HCT116 (cell line): ENCODE data around the gene IL32. TPM values are rescaled to one million over a fixed set of nuclear protein-coding genes. Genes with fewer than 3 reads are reported as not detected.

Experiments used
- ATAC-seq: fragments of 200-7000 bp; cut with Tn5 transposase; 2 replicates; pipeline ENCODE4 v1.9.1; 2020; ENCODE audit warnings: mild to moderate bottlenecking, moderate library complexity
- BruUV-seq: library from RNA; stranded (reverse); fragments of 400-500 nt; replicated peaks from 2 replicates; lab custom pipeline; 2021; lab: Mats Ljungman, UMichigan
- CTCF ChIA-PET: fragments of 300-600 bp; sonication (Branson Sonifier 250); formaldehyde crosslinking; loops from one replicate; lab custom pipeline; 2021; ENCODE audit warnings: antibody characterized with exemption; lab: Charles Lee
- POLR2A ChIA-PET: fragments of 300-600, 350-600 bp; sonication (Branson Sonifier 250); formaldehyde crosslinking; loops from one replicate; lab custom pipeline; 2021; ENCODE audit warnings: antibody characterized with exemption; lab: Charles Lee
- RAD21 ChIA-PET, 2 experiments: fragments of 300-600 bp; sonication (Branson Sonifier 250); formaldehyde crosslinking; loops; one replicate each; lab custom pipeline; 2023; ENCODE audit warnings: low total read pairs in 2 of 2; ENCODE audit not compliant: uncharacterized antibody in 2 of 2, unreplicated experiment in 2 of 2, low non-redundant PET in 1 of 2; lab: Charles Lee
- DNase-seq: peaks from one replicate; pipeline ENCODE4 v3.0.0-alpha.2; 2010; ENCODE audit warnings: low read depth, low spot score
- H2AFZ ChIP-seq: fragments of 200-600 bp; shearing (Covaris generic), sonication (generic); 2 replicates; pipeline ENCODE4 v1.6.1; 2017; ENCODE audit warnings: low read depth, mixed run types, mixed read lengths, antibody characterized with exemption, low read length; ENCODE audit not compliant: poor library complexity, severe bottlenecking
- H3K27ac ChIP-seq: 2 replicates; pipeline ENCODE4 v1.5.1; 2012; ENCODE audit warnings: low read depth, low read length
- H3K27me3 ChIP-seq: fragments of 200-600 bp; sonication (generic); 2 replicates; pipeline ENCODE4 v1.6.1; 2016; ENCODE audit warnings: mixed run types, low read length, mixed read lengths; ENCODE audit not compliant: insufficient read depth
- H3K36me3 ChIP-seq, 2 experiments: fragments of 200-500 bp in 1 of 2; fragments of 200-600 bp in 1 of 2; sonication (Bioruptor generic) in 1 of 2; sonication (generic) in 1 of 2; 2 replicates each; pipeline versions ENCODE4 v1.5.1 to v1.6.1; 2014 to 2016; ENCODE audit warnings: low read length in 2 of 2, inconsistent platforms in 1 of 2, mixed read lengths in 1 of 2, mixed run types in 1 of 2; ENCODE audit not compliant: insufficient read depth in 2 of 2, control insufficient read depth in 1 of 2
- H3K4me1 ChIP-seq, 2 experiments: fragments of 200-600 bp in 1 of 2; sonication (generic) in 1 of 2; 2 replicates each; pipeline versions ENCODE4 v1.5.1 to v1.6.1; 2012 to 2017; ENCODE audit warnings: low read length in 2 of 2, inconsistent platforms in 1 of 2, mild to moderate bottlenecking in 1 of 2, mixed read lengths in 1 of 2, mixed run types in 1 of 2, moderate library complexity in 1 of 2; ENCODE audit not compliant: insufficient read depth in 2 of 2, control insufficient read depth in 1 of 2
- H3K4me2 ChIP-seq: fragments of 200-600 bp; sonication (generic); 2 replicates; pipeline ENCODE4 v1.6.1; 2017; ENCODE audit warnings: mixed run types, low read length, mixed read lengths
- H3K4me3 ChIP-seq, 2 experiments: fragments of 200-600 bp in 1 of 2; sonication (generic) in 1 of 2; replicated peaks in 1 of 2; 2 replicates each; pipeline ENCODE4 v1.5.1; 2011 to 2016; ENCODE audit warnings: low read length in 2 of 2, control low read depth in 1 of 2, low read depth in 1 of 2, mild to moderate bottlenecking in 1 of 2, mixed read lengths in 1 of 2, mixed run types in 1 of 2
- H3K79me2 ChIP-seq: fragments of 200-600 bp; sonication (generic); 2 replicates; pipeline ENCODE4 v1.6.1; 2017; ENCODE audit warnings: mild to moderate bottlenecking, mixed run types, low read length, moderate library complexity, mixed read lengths; ENCODE audit not compliant: insufficient read depth
- H3K9ac ChIP-seq: fragments of 200-600 bp; sonication (generic); 2 replicates; pipeline ENCODE4 v1.6.1; 2016; ENCODE audit warnings: low read length, mixed read lengths
- H3K9me2 ChIP-seq: fragments of 200-600 bp; sonication (generic), shearing (Covaris generic); 2 replicates; pipeline ENCODE4 v1.6.1; 2017; ENCODE audit warnings: mixed run types, mild to moderate bottlenecking, moderate library complexity; ENCODE audit not compliant: insufficient read depth
- H3K9me3 ChIP-seq, 2 experiments: fragments of 200-500 bp in 1 of 2; fragments of 200-600 bp in 1 of 2; sonication (Bioruptor generic) in 1 of 2; sonication (generic) in 1 of 2; 2 replicates each; pipeline ENCODE4 v1.6.1; 2014 to 2017; ENCODE audit warnings: low read length in 2 of 2, mixed read lengths in 2 of 2, inconsistent platforms in 1 of 2, low read depth in 1 of 2, mild to moderate bottlenecking in 1 of 2, mixed run types in 1 of 2, moderate library complexity in 1 of 2; ENCODE audit not compliant: control insufficient read depth in 1 of 2, insufficient read depth in 1 of 2
- H4K20me1 ChIP-seq: fragments of 200-600 bp; sonication (generic), shearing (Covaris generic); 2 replicates; pipeline ENCODE4 v1.6.1; 2017; ENCODE audit warnings: mixed run types, mild to moderate bottlenecking, moderate library complexity; ENCODE audit not compliant: insufficient read depth
- CEBPB ChIP-seq: IDR thresholded peaks from 2 replicates; pipeline ENCODE4 v1.6.1; 2012; ENCODE audit warnings: low read depth
- EZH2 ChIP-seq: fragments of 200-600 bp; sonication (generic); IDR thresholded peaks from 2 replicates; pipeline ENCODE4 v1.6.1; 2017; ENCODE audit warnings: antibody characterized with exemption, mixed run types
- POLR2A ChIP-seq: IDR thresholded peaks from 2 replicates; pipeline ENCODE4 v1.7.0; 2011; ENCODE audit warnings: borderline replicate concordance; ENCODE audit not compliant: insufficient read depth, insufficient read length; ENCODE audit errors: extremely low read depth
- POLR2AphosphoS5 ChIP-seq: IDR thresholded peaks from 2 replicates; pipeline ENCODE4 v1.6.1; 2011; ENCODE audit warnings: mild to moderate bottlenecking, low read depth, low read length, moderate library complexity
- YY1 ChIP-seq: IDR thresholded peaks from 2 replicates; pipeline ENCODE4 v1.6.1; 2011; ENCODE audit warnings: low read length, low read depth, moderate library complexity, mild to moderate bottlenecking; ENCODE audit not compliant: insufficient replicate concordance; ENCODE audit errors: extremely low read depth
- ZFX ChIP-seq: fragments of 450-650 bp; IDR thresholded peaks from 2 replicates; pipeline ENCODE4 v1.6.1; 2017
- intact Hi-C: fragments of 100-400 bp; cut with micrococcal nuclease; formaldehyde crosslinking; loops from 2 replicates; pipeline ENCODE4 v1.10.0; 2022
- total RNA-seq: library from RNA; stranded (reverse); gene quantifications from one replicate; pipeline ENCODE4 v1.2.1, GENCODE V29; 2021; ENCODE audit not compliant: unreplicated experiment
- TF ChIP-seq, protein P1 (sequence below): IDR thresholded peaks from 2 replicates; pipeline ENCODE4 v1.6.1; 2012
- TF ChIP-seq, protein P2 (sequence below), 3 experiments: fragments of 200-600 bp in 1 of 3; sonication (generic) in 1 of 3; IDR thresholded peaks in 2 of 3; conservative IDR thresholded peaks in 1 of 3; 2 replicates each; pipeline ENCODE4 v1.5.1; 2012 to 2017; ENCODE audit warnings: low read depth in 2 of 3, low read length in 2 of 3, antibody characterized with exemption in 1 of 3, borderline replicate concordance in 1 of 3, control low read depth in 1 of 3, mild to moderate bottlenecking in 1 of 3, mixed read lengths in 1 of 3, mixed run types in 1 of 3, moderate library complexity in 1 of 3; ENCODE audit not compliant: insufficient read depth in 1 of 3

The IL32 gene
- total RNA-seq, 1 experiment from 2014 or later: 13.7 TPM

DNA sequence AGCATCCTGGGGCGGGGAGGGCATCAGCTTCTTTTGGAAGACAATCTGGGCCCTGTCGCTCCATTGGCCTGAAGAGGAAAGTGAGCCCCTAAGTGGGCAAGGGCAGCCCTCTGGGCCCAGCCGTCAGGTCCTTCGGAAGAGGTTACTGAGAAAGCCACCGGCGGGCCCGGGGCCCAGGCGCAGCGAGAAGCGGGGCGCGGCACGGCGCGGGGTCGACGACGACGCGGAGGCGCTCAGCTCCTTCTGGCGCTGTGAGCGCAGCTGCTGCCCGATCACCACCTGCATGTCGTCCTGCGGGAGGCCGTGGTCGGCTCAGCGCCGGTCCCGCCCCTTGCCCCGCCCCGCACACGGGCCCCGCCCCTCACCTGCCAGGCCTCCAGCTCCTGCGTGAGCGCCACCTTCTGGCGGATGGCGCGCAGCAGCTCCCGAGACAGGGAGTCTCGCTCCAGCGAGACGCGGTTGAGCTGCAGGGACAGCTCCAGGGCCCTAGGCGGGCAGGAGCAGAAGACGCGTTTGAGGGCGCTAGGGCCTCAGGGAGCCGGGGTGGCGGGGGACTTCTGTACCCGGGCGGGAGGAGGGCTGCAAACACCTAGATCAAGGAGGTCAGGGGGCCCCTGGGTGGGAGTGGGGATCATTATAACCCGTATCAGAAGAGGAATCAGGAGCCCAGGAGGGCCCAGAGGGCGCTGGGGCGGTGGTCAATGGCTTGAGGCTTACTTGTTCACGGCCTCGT, 37.3 kb upstream of the IL32 start:
- POLR2A ChIA-PET: interaction anchor here (0.6 to 1.9 kb wide), 8 partner anchors 11 to 1225 kb away, joined by 3 to 16 read pairs (median 4); no protein-coding TSS in a partner anchor
- peak overlapping the region in 1 of 2 experiments; percentile 33; a peak in 1 of 4 replicates for H3K4me3 ChIP-seq
- peaks cover 8 to 18% of the 10 kb centered on the region in 2 experiments; a peak in 2 of 4 replicates for H3K36me3 ChIP-seq
- H2AFZ ChIP-seq: no peak overlapping the region
- TF ChIP-seq POLR2AphosphoS5 (peak; percentile 75), YY1 (peak; percentile 18), POLR2A (peak; percentile 38), ZFX (peak; percentile 23; the same call in 1 of the 2 replicates), CEBPB (no peak), EZH2 (no peak)
- TF ChIP-seq, protein P1, sequence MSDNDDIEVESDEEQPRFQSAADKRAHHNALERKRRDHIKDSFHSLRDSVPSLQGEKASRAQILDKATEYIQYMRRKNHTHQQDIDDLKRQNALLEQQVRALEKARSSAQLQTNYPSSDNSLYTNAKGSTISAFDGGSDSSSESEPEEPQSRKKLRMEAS: no peak
- TF ChIP-seq, protein P2, sequence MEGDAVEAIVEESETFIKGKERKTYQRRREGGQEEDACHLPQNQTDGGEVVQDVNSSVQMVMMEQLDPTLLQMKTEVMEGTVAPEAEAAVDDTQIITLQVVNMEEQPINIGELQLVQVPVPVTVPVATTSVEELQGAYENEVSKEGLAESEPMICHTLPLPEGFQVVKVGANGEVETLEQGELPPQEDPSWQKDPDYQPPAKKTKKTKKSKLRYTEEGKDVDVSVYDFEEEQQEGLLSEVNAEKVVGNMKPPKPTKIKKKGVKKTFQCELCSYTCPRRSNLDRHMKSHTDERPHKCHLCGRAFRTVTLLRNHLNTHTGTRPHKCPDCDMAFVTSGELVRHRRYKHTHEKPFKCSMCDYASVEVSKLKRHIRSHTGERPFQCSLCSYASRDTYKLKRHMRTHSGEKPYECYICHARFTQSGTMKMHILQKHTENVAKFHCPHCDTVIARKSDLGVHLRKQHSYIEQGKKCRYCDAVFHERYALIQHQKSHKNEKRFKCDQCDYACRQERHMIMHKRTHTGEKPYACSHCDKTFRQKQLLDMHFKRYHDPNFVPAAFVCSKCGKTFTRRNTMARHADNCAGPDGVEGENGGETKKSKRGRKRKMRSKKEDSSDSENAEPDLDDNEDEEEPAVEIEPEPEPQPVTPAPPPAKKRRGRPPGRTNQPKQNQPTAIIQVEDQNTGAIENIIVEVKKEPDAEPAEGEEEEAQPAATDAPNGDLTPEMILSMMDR (IDR thresholded peaks at IDR 0.05 in 2 of 3, conservative IDR thresholded peaks at IDR 0.05 in 1 of 3; ENCODE audit: borderline replicate concordance in 1 of 3, insufficient read depth in 1 of 3, low read depth in 2 of 3, low read length in 2 of 3): peak in 2 of 3 experiments; percentile 64 to 86; a peak in 4 of 6 replicates
- RAD21 ChIA-PET: interaction anchor here (0.7 to 1.0 kb wide), 4 partner anchors 24 to 122 kb away, joined by 3 to 8 read pairs (median 6); no protein-coding TSS in a partner anchor
- H3K4me2 ChIP-seq: peak overlapping the region; percentile 71
- H3K9ac ChIP-seq: peak overlapping the region; percentile 47
- ATAC-seq (peak; percentile 46), DNase-seq (peak; percentile 62)
- H3K27me3 ChIP-seq: no peaks in the 10 kb centered on the region
- peaks cover 5 to 50% of the 10 kb centered on the region in 2 experiments for H3K4me1 ChIP-seq
- peaks cover 10% of the 10 kb centered on the region; the same call in 1 of the 2 replicates for H3K79me2 ChIP-seq
- no peaks in the 10 kb centered on the region for H3K9me2 ChIP-seq
- CTCF ChIA-PET: interaction anchor here (0.6 to 2.0 kb wide), 22 partner anchors 8 to 144 kb away, joined by 3 to 29 read pairs (median 6); partner anchors contain the start of genes KREMEN2 and TNFRSF12A
- no TSS peak for BruUV-seq
- intact Hi-C loops: no loop called here
- H3K27ac ChIP-seq: peak overlapping the region; percentile 68
- H3K9me3 ChIP-seq: no peaks in the 10 kb centered on the region
- H4K20me1 ChIP-seq: no peaks in the 10 kb centered on the region
